Measurements from ENCODE around the gene STX8. TPM values are rescaled to one million over a fixed set of nuclear protein-coding genes. Genes with fewer than 3 reads are reported as not detected.
"Not testable (repeated sequence)": the region's sequence is repeated elsewhere in the genome, so short reads cannot be mapped to it uniquely, and the experiment has no call there.

STX8 gene
- 52.1 TPM for total RNA-seq

GRCh38 chr17:9575381-9576101, at the start of gene STX8:
TSS of gene STX8 (minus strand) at chr17:9575820. CDS start at chr17:9575808, 12 bp downstream.
- DNase-seq: peak; percentile 72

- DNase-seq: no peak
Measured at GRCh38 chr17:9622961-9623360, 47.3 kb upstream of the STX8 start.

- DNase-seq: no peak
Measured at GRCh38 chr17:9615486-9615885, 39.9 kb upstream of the STX8 start.

GRCh38 chr17:9612006-9612405, 36.4 kb upstream of the STX8 start:
- no peak for DNase-seq

- DNase-seq: no peak
Measured at GRCh38 chr17:9611557-9611956, 35.9 kb upstream of the STX8 start.

- not testable (repeated sequence) for DNase-seq
Measured at GRCh38 chr17:9607058-9607457, 31.4 kb upstream of the STX8 start.

GRCh38 chr17:9606453-9606852, 30.8 kb upstream of the STX8 start:
- DNase-seq: no peak

GRCh38 chr17:9604583-9604982, 29.0 kb upstream of the STX8 start:
- not testable (repeated sequence) for DNase-seq

GRCh38 chr17:9598661-9599060, 23.0 kb upstream of the STX8 start:
- DNase-seq: no peak

- not testable (repeated sequence) for DNase-seq
Measured at GRCh38 chr17:9597638-9598037, 22.0 kb upstream of the STX8 start.

GRCh38 chr17:9594065-9594464, 18.4 kb upstream of the STX8 start:
- no peak for DNase-seq

- no peak for DNase-seq
Measured at GRCh38 chr17:9587969-9588656, 12.5 kb upstream of the STX8 start.

GRCh38 chr17:9577373-9577709, 1.7 kb upstream of the STX8 start:
- no peak for DNase-seq

- DNase-seq: peak; percentile 47
Measured at GRCh38 chr17:9576521-9577372, 1.1 kb upstream of the STX8 start, which contains the start of gene CFAP52. TSS of gene CFAP52 (plus strand) at chr17:9576642. CDS start at chr17:9576696, 54 bp downstream.

- no peak for DNase-seq
Measured at GRCh38 chr17:9571201-9571600, 4.4 kb downstream of the STX8 start.

GRCh38 chr17:9568957-9569588, 6.5 kb downstream of the STX8 start:
- DNase-seq: no peak

GRCh38 chr17:9568004-9568403, 7.6 kb downstream of the STX8 start:
- no peak for DNase-seq

- DNase-seq: not testable (repeated sequence)
Measured at GRCh38 chr17:9566739-9567138, 8.9 kb downstream of the STX8 start.

GRCh38 chr17:9566067-9566466, 9.6 kb downstream of the STX8 start:
- DNase-seq: no peak

GRCh38 chr17:9564104-9564503, 11.5 kb downstream of the STX8 start:
- no peak for DNase-seq

- DNase-seq: peak; percentile 31
Measured at GRCh38 chr17:9557857-9558256, 17.8 kb downstream of the STX8 start.

GRCh38 chr17:9557161-9557755, 18.4 kb downstream of the STX8 start:
- DNase-seq: no peak

Data from skin of body (tissue), 2 donors.